HL-60 (cell line): ENCODE results near the gene SCLT1.

Experiments used
- POLR2AphosphoS5 ChIP-seq: IDR thresholded peaks from 2 replicates; pipeline ENCODE4 v1.6.1; 2012; ENCODE audit warnings: low read depth
- TF ChIP-seq, protein P1 (sequence below): IDR thresholded peaks from one replicate; pipeline ENCODE4 v1.5.1; 2011; ENCODE audit warnings: low read length, control low read depth, inconsistent platforms; ENCODE audit not compliant: insufficient read depth
- TF ChIP-seq, protein P2 (sequence below): IDR thresholded peaks from 2 replicates; pipeline ENCODE4 v1.6.1; 2012; ENCODE audit warnings: low read depth; ENCODE audit not compliant: insufficient replicate concordance

DNA sequence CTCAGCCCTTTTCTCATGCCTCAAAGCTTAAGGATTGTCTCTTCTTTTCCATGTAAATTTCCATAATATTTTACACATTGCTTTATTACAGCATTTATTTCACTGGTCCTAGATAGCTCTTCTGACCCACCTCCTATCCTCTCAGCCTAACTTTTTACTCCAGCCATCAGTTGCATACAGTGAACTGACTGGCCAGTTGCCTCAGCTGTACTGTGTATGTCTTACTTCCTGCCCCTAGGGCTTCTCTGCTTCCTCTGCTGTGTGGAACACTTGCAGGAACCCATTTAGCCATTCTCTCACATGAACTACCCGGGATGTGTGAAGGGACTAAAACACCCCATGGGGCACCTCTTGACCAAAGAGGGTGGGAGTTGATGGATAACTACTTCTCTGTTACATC lies 20.6 kb upstream of the SCLT1 start:
- TF ChIP-seq, protein P1, sequence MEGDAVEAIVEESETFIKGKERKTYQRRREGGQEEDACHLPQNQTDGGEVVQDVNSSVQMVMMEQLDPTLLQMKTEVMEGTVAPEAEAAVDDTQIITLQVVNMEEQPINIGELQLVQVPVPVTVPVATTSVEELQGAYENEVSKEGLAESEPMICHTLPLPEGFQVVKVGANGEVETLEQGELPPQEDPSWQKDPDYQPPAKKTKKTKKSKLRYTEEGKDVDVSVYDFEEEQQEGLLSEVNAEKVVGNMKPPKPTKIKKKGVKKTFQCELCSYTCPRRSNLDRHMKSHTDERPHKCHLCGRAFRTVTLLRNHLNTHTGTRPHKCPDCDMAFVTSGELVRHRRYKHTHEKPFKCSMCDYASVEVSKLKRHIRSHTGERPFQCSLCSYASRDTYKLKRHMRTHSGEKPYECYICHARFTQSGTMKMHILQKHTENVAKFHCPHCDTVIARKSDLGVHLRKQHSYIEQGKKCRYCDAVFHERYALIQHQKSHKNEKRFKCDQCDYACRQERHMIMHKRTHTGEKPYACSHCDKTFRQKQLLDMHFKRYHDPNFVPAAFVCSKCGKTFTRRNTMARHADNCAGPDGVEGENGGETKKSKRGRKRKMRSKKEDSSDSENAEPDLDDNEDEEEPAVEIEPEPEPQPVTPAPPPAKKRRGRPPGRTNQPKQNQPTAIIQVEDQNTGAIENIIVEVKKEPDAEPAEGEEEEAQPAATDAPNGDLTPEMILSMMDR: no peak
- TF ChIP-seq, protein P2, sequence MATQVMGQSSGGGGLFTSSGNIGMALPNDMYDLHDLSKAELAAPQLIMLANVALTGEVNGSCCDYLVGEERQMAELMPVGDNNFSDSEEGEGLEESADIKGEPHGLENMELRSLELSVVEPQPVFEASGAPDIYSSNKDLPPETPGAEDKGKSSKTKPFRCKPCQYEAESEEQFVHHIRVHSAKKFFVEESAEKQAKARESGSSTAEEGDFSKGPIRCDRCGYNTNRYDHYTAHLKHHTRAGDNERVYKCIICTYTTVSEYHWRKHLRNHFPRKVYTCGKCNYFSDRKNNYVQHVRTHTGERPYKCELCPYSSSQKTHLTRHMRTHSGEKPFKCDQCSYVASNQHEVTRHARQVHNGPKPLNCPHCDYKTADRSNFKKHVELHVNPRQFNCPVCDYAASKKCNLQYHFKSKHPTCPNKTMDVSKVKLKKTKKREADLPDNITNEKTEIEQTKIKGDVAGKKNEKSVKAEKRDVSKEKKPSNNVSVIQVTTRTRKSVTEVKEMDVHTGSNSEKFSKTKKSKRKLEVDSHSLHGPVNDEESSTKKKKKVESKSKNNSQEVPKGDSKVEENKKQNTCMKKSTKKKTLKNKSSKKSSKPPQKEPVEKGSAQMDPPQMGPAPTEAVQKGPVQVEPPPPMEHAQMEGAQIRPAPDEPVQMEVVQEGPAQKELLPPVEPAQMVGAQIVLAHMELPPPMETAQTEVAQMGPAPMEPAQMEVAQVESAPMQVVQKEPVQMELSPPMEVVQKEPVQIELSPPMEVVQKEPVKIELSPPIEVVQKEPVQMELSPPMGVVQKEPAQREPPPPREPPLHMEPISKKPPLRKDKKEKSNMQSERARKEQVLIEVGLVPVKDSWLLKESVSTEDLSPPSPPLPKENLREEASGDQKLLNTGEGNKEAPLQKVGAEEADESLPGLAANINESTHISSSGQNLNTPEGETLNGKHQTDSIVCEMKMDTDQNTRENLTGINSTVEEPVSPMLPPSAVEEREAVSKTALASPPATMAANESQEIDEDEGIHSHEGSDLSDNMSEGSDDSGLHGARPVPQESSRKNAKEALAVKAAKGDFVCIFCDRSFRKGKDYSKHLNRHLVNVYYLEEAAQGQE: no peak
- TF ChIP-seq POLR2AphosphoS5: no peak
